Parathyroid adenoma (tissue), 2 donors: Measurements from ENCODE around the gene NLGN4Y.

Experiments
- H2AFZ ChIP-seq: fragments of 300-600 bp; sonication (generic); one replicate; pipeline ENCODE4 v1.7.0; 2017; ENCODE audit warnings: antibody characterized with exemption, mild to moderate bottlenecking
- H3K27ac ChIP-seq: fragments of 300-600 bp; sonication (generic); one replicate; pipeline ENCODE4 v1.7.0; 2017
- H3K27me3 ChIP-seq: fragments of 300-600 bp; sonication (generic); one replicate; pipeline ENCODE4 v1.7.0; 2017; ENCODE audit warnings: low read length; ENCODE audit not compliant: control insufficient read depth, insufficient read depth
- H3K36me3 ChIP-seq: fragments of 300-600 bp; sonication (generic); one replicate; pipeline ENCODE4 v1.7.0; 2017; ENCODE audit warnings: low read length; ENCODE audit not compliant: control insufficient read depth, insufficient read depth
- H3K4me1 ChIP-seq: fragments of 300-600 bp; sonication (generic); one replicate; pipeline ENCODE4 v1.7.0; 2017; ENCODE audit warnings: control low read depth
- H3K4me2 ChIP-seq: fragments of 300-600 bp; sonication (generic); one replicate; pipeline ENCODE4 v1.7.0; 2017; ENCODE audit warnings: low read length
- H3K4me3 ChIP-seq: fragments of 300-600 bp; sonication (generic); one replicate; pipeline ENCODE4 v1.7.0; 2017; ENCODE audit warnings: low read depth, low read length
- H3K79me2 ChIP-seq: fragments of 300-600 bp; sonication (generic); one replicate; pipeline ENCODE4 v1.7.0; 2017; ENCODE audit warnings: control low read depth
- H3K9ac ChIP-seq: fragments of 300-600 bp; sonication (generic); one replicate; pipeline ENCODE4 v1.7.0; 2017; ENCODE audit warnings: mild to moderate bottlenecking
- H3K9me3 ChIP-seq: fragments of 300-600 bp; sonication (generic); one replicate; pipeline ENCODE4 v1.7.0; 2017; ENCODE audit warnings: low read length; ENCODE audit not compliant: control insufficient read depth
- CTCF ChIP-seq: fragments of 300-600 bp; sonication (generic); IDR thresholded peaks from one replicate; pipeline ENCODE4 v1.7.0; 2017; ENCODE audit warnings: antibody characterized with exemption, mild to moderate bottlenecking
- donor health status: primary hyperparathyroidism.

NLGN4Y gene

GRCh38 chrY:14679181-14679580, 154.9 kb downstream of the NLGN4Y start:
- Histone ChIP-seq H3K9me3 (no peaks in the 10 kb centered on the region), H3K27me3 (no peaks in the 10 kb centered on the region), H3K36me3 (no peaks in the 10 kb centered on the region), H3K4me2 (no peak overlapping the region), H3K79me2 (no peaks in the 10 kb centered on the region), H3K9ac (no peak overlapping the region), H3K27ac (no peak overlapping the region), H2AFZ (no peak overlapping the region), H3K4me3 (no peak overlapping the region), H3K4me1 (no peaks in the 10 kb centered on the region)
- no peak for TF ChIP-seq CTCF

- Histone ChIP-seq H3K9me3 (no peaks in the 10 kb centered on the region), H3K4me2 (no peak overlapping the region), H3K27ac (no peak overlapping the region), H2AFZ (no peak overlapping the region), H3K4me3 (no peak overlapping the region), H3K27me3 (no peaks in the 10 kb centered on the region), H3K79me2 (no peaks in the 10 kb centered on the region), H3K36me3 (no peaks in the 10 kb centered on the region), H3K4me1 (no peaks in the 10 kb centered on the region), H3K9ac (no peak overlapping the region)
- no peak for TF ChIP-seq CTCF
These were observed 170.2 kb downstream of the NLGN4Y start for GRCh38 chrY:14694543-14694942.

- no peak for TF ChIP-seq CTCF
- H3K79me2 ChIP-seq, result no peaks in the 10 kb centered on the region
- no peak overlapping the region for H3K27ac ChIP-seq
- H3K4me1 ChIP-seq, result no peaks in the 10 kb centered on the region
- no peak overlapping the region for H3K4me3 ChIP-seq
- H3K9ac ChIP-seq, result no peak overlapping the region
- H3K27me3 ChIP-seq, result no peaks in the 10 kb centered on the region
- H3K4me2 ChIP-seq, result no peak overlapping the region
- no peaks in the 10 kb centered on the region for H3K9me3 ChIP-seq
- no peaks in the 10 kb centered on the region for H3K36me3 ChIP-seq
- H2AFZ ChIP-seq, result no peak overlapping the region
These were observed 183.8 kb downstream of the NLGN4Y start for GRCh38 chrY:14708158-14708557.

GRCh38 chrY:14741596-14741995, 217.3 kb downstream of the NLGN4Y start:
- Histone ChIP-seq H2AFZ (no peak overlapping the region), H3K27me3 (no peaks in the 10 kb centered on the region), H3K27ac (no peak overlapping the region), H3K36me3 (no peaks in the 10 kb centered on the region), H3K4me3 (no peak overlapping the region), H3K79me2 (no peaks in the 10 kb centered on the region), H3K9ac (no peak overlapping the region), H3K4me1 (no peaks in the 10 kb centered on the region), H3K9me3 (no peaks in the 10 kb centered on the region), H3K4me2 (no peak overlapping the region)
- no peak for TF ChIP-seq CTCF

- Histone ChIP-seq H3K4me2 (no peak overlapping the region), H3K36me3 (no peaks in the 10 kb centered on the region), H3K4me1 (no peaks in the 10 kb centered on the region), H3K27me3 (no peaks in the 10 kb centered on the region), H3K4me3 (no peak overlapping the region), H2AFZ (no peak overlapping the region), H3K9ac (no peak overlapping the region), H3K9me3 (no peaks in the 10 kb centered on the region), H3K79me2 (no peaks in the 10 kb centered on the region), H3K27ac (no peak overlapping the region)
- TF ChIP-seq CTCF, result no peak
These were observed 224.0 kb downstream of the NLGN4Y start for GRCh38 chrY:14748329-14748728.
